ENCODE results near the gene PRKRIP1. TPM values are rescaled to one million over a fixed set of nuclear protein-coding genes. Genes with fewer than 3 reads are reported as not detected.
A peak's percentile ranks its signal among the peaks of the same experiment; 100 is the strongest.
"Not testable (repeated sequence)": the region's sequence is repeated elsewhere in the genome, so short reads cannot be mapped to it uniquely, and the experiment has no call there.

Gene PRKRIP1
- total RNA-seq, 1 donor, result 19.7 TPM

DNA sequence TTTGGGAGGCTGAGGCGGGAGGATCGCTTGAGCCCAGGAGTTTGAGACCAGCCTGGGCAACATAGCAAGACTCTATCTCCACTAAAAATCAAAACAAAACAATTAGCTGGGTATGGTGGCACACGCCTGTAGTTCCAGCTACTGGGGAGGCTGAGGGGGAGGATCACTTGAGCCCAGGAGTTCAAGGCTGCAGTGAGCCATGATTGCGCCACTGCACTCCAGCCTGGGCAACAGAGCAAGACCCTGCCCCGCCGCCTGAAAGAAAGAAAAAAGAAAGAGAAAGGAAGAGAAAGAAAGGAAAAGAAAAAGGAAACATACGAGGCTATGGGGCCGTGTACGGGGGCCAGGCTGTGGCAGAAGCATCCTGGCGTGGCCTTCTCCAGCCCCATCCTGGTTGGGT, 58.8 kb downstream of the PRKRIP1 start:
- DNase-seq (ENCODE audit: low read depth in 2 of 3, low spot score in 2 of 3), result not testable (repeated sequence)

DNA sequence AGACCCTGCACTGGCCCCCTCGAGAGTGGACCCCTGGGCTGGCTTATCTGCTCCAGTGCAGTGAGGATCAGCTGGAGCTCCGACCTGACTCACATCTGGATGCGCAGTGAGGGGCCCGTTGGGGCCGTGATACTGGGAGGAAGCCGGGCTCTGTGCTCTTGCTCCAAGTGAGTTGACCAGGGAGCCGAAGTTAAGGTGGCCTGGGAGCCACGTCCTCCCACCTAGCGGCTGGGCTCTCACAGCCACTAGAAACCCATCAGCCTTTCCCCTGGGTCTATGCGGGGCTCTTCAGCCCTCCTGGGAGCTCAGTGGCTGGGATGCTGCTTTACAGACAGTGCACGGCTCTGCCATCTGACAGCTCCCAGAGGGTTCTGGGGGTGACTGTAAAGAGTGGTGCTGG, 59.4 kb downstream of the PRKRIP1 start:
- no peak for DNase-seq (ENCODE audit: low read depth in 2 of 3, low spot score in 2 of 3)

DNA sequence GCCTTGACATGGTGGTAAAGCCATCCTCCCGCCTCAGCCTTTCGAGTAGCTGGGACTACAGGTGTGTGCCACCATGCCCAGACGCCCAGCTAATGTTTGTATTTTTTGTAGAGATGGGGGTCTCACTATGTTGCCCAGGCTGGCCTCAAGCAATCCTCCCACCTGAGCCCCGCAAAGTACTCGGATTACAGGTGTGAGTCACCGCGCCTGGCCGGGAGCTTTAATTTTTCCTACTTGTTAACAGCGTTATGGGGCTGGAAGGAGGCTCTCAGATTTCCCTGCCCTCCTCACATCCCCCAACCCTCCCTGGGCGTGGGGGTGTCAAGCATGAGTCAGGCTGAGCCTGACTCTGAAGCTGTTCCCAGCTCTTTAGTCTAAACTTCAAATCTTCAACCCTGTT, 60.2 kb downstream of the PRKRIP1 start:
- DNase-seq (ENCODE audit: low read depth in 2 of 3, low spot score in 2 of 3), result no peak

DNA sequence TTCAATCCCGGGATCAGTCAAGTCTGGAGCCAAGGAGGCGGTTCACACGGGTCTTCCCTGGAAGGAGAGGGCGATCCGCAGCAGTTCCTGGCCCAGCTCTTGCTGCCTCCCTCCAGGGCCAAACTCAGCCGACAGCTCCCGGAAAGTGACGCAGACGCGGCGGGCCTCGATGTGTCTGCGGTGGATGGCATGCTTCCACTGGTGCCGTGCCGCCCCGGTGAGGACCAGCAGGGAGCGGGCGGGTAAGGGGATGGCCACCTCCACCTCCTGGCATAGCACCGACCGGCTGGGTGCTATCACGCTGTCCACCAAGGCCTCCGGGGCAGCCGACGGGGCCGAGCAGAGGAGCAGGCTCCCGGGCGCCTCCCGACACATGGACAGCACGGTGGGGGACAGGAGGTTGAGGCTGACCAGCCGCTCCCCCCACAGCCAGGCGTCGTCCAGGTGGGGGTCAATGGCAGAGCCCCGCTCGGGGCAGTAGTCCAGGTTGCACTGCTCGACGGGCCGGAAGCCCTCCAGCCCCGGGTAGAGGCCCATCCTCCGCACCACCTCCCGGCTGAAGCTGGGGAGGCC, 61.3 kb downstream of the PRKRIP1 start:
- no peak for DNase-seq (ENCODE audit: low read depth in 2 of 3, low spot score in 2 of 3)

DNA sequence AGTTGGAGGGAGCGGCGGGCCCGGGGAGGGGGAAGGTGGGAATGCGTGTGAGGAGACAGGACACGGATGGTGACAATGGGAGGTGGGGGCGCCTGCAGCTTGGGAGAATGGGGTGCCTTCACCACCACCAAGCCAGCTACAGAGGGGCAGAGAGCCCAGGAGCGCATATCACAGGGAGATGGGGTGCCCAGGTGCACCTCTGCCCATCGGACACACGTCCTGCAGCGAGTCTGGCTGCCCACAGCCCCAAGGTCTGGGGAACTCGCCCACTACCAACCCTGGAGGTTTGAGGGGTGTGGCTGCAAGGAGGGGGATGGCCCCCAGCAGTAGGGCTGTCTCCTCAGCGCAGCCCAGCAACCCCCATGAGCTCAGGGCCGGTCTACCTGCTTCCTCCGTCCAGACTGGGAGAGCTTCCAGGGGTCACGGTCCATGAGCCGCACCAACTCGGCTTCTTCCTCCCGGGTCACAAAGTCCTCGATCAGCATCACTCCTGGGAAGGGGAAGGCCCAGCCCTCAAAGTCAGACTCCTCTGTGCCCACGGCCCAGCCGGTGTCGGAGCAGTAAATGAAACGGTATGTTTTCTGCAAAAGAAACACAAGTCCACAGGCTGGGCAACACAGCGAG, 63.2 kb downstream of the PRKRIP1 start:
- no peak for DNase-seq (ENCODE audit: low read depth in 2 of 3, low spot score in 2 of 3)

DNA sequence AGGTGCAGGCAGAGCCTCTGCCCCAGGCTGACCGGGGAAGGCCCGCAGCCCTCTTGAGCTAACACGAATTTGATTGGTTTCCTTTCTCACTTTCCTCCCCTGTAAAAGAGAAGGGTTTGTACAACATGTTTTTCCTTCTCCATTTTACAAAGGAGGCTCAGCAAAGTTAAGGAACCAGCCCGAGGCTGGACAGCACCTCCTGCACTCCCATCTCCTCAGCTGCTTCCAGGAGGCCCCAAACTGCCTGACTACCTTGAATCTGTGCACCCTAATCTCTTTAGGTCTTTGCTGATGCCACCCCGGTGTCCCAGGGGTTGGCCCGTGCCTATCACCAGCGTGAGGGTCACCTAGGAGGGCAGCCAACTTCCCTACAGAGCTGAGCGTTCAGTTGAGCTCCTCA, 64.3 kb downstream of the PRKRIP1 start:
- DNase-seq (ENCODE audit: low read depth in 2 of 3, low spot score in 2 of 3), result no peak

DNA sequence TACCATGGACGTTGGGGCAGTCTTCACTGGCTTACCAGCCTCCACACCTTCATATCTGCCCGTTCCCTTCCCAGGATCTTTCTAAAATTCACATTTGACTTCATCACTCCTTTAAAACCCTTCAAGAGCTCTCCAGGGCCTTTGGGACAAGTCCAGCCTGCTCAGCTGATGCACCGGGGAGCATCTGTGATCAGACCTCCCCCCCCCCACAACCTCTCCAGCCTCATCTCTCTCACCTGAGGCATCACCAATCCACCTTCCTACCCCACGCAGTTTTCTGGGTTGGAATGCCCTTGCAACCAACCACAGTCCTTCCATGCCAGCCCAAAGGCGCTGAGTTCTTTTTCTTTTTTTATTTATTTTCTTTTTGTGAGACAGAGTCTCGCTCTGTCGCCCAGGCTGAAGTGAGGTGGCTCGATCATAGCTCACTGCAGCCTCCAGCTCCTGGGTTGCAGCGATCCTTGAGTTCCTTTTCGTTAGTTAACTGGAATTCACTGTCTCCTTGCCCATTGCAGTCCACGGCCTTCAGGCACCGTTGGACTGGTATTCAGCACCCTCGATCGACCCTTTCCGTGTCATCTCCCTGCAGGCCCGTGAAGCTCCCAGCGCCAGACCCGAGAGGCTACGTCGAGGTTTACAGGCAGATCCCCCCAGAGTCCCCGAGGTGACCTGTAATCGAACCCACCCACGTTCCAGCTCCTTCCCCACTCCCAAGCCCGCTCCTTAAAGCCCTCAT, 67.8 kb downstream of the PRKRIP1 start:
- DNase-seq (ENCODE audit: low read depth in 2 of 3, low spot score in 2 of 3), result peak in 1 of 3 donors; percentile 8

DNA sequence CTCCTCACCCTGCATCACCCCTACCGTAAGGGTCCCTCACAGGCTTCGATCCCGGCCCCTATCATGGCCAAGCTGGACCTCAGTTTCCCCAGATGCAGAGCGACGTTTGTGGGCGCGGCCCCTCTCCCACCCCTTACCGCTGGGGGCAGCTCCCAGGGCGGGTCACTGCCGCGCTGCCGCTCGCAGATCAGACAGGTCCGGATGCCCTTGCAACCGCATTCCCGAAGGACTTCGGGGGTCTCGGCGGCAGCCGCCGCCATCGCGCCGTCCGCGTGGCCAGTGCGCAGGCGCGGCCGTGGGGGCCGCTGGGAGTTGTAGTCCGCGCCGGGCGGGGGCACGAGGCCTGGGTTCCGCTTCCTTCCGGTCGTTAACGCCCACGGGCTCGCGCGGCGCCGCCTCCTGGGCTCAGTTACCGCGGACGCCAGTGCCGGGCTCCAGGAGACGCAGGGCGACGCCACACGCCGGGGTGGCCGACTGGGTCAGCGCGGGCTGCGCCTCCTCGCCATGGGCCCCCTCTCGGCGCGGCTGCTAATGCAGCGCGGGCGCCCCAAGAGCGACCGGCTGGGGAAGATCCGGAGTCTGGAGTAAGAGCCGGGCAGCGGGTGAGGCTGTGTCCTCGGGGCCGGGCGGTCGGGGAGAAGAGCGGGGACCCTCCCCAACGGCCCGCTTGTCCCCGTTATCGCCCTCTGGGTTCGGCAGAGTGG, 68.6 kb downstream of the PRKRIP1 start, which contains the start of the genes ALKBH4 and LRWD1:
ALKBH4 (minus strand) TSS at position 287 of the 704 bp plus-strand sequence; CDS start at position 260, 27 bp downstream.
LRWD1 (plus strand) TSS at position 408 of the 704 bp plus-strand sequence; CDS start at position 505, 97 bp downstream.
- peak; percentile 91 to 95 (median 92) for DNase-seq (ENCODE audit: low read depth in 2 of 3, low spot score in 2 of 3)

DNA sequence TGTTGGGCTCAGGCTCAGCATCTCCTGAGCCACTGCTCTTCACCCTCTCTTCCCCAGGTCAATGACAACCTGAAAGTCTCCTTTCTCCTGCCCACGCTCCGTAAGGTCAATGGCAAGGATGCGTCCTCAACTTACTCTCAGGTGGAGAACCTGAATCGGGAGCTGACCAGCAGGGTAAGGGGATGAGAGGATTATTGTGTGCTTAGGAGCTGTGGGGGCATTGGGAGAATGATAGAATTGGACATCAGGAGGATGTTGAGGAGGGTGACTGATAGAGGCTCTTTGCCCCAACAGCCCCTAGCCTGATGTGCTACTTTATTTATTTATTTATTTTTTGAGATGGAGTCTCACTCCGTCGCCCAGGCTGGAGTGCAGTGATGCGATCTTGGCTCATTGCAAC, 69.9 kb downstream of the PRKRIP1 start:
- DNase-seq (ENCODE audit: low read depth in 2 of 3, low spot score in 2 of 3), result no peak

DNA sequence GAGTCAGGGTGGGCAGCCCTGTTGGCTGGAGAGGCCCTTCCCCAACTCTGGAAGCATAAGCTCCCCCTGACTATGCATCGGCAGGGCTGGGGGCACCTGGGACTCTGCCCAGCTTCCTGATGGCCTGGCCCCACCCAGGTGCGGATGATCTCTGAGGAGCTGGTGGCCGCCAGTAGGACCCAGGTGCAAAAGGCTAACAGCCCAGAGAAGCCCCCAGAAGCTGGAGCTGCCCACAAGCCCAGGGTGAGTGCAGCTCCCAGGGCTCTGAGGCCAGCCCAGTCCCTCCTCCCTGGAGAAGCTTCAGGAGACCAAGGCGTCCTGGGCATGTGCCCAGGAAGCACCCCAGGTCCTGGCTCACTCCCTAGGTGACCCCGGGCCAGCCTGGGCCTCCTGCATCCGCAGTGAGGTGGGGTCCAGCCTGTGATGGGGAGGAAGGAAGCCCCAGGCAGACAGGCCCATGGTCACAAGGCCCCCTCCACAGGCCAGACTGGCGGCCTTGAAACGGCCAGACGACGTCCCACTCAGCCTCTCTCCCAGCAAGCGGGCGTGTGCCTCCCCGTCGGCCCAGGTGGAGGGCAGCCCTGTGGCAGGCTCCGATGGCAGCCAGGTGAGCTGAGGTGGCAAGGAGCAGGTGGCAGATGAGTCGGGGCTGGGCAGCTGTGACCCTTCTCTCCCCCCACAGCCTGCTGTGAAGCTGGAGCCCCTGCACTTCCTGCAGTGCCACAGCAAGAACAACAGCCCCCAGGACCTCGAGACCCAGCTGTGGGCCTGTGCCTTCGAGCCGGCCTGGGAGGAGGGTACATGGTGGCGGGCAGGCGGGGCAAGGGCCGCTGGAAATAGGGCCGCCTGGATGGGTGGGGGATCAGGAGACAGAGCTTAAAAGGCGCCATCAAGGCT, 71.7 kb downstream of the PRKRIP1 start:
- no peak for DNase-seq (ENCODE audit: low read depth in 2 of 3, low spot score in 2 of 3)

DNA sequence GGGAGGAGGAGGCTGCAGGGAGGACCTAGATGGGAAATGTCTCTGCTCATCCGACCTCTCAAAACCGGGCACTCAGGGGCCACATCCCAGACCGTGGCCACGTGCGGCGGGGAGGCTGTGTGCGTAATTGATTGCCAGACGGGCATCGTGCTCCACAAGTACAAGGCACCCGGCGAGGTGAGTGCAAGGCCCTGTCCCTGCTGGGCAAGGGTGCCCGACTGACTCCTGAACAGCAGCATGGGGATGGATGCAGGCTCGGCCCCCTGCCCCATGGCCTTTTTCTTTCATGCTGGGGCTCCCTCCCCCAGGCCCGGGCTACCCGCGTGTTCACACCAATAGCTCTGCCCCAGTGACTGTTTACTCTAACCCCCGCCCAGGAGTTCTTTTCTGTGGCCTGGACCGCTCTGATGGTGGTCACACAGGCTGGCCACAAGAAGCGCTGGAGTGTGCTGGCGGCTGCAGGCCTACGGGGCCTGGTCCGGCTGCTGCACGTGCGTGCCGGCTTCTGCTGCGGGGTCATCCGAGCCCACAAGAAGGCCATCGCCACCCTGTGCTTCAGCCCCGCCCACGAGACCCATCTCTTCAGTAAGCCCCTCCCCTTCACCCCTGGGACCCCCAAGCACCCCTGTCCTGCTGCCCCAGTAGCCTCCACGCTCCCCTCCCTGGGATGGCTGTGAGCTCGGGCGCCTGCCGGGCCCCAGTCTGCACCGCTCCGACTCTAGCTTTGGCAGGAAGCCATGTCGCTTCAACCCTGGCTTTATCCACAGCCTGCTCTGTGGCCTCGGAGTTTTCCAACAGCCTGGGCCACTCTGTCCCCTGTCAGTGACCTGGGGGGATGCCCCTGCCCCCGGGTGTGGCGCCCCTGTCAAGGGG, 72.6 kb downstream of the PRKRIP1 start:
- DNase-seq (ENCODE audit: low read depth in 2 of 3, low spot score in 2 of 3), result no peak

DNA sequence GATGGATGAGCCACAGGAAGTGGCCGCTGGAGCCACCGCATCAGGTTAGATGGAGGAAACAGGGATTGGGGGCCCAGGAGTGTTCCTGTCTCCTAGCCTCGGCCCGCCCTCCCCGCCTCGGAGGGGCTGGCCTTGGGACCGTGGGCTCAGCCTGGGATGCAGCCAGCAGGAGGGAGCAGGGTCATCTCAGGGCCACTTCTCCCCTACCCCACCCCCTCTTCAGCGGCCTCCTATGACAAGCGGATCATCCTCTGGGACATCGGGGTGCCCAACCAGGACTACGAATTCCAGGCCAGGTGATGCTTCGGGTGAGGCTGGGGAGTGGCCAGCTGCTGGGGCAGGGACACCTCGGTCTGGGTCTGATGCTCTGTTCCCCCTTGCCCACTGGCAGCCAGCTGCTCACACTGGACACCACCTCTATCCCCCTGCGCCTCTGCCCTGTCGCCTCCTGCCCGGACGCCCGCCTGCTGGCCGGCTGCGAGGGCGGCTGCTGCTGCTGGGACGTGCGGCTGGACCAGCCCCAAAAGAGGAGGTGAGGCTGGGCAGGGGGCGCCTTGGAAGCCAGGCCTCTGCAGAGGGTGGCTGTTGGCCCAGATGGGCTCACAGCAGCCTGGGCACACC, 73.3 kb downstream of the PRKRIP1 start:
- DNase-seq (ENCODE audit: low read depth in 2 of 3, low spot score in 2 of 3), result no peak

DNA sequence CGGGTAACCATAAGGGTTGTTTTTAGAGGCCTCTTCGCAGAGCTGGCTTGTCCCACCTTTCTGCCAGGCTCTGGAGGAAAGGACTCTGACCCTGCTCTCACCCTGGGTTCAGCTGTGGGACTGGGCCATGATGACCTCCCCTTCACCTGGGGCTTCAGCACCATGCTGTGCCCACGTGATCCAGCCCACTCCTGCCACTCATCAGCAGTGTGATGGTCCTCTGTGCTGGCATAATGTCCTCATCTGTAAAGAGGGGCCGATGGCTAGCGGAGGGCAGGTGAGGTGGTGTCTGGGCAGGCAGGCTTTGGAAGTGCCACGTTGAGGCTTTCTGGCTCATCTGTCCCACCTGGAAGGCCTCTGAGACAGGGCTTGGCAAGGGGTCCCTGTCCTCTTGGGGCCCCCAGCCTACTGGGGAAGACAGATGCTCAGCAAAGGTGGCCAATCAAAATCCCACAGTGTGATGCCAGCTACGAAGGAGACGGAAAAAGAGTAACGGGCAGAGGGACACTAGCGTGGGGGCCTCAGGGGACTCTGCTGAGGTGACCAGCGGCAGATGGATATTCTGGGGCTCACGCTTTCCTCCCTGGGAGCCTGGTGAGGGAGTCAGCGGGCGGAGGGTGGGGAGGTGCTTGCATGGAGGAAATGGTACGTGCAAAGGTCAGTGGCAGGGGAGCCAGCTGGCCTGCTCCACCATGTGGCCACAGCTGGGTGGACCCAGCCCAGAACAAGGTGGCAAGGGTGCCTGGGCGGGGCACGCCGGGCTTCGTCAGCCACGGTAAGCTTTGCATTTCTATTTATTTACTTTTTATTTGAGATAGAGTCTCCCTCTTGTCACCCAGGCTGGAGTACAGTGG, 74.0 kb downstream of the PRKRIP1 start:
- no peak for DNase-seq (ENCODE audit: low read depth in 2 of 3, low spot score in 2 of 3)

DNA sequence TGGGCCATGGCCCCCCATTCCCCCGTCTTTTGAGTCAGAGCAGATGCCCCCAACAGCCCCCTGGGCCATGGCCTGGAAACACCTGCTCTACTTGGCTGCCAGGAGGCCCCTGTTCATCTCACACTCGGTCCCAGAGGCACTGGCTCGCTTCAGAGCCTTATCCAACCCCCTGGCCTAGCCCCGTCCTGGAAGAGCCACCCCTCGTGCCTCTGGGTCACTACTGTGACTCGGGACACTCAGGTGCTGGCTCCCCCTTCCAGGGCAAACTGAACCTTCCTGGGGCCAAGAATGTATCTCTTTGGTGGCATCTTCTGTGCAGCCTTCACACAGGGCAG, 75.6 kb downstream of the PRKRIP1 start:
- no peak for DNase-seq (ENCODE audit: low read depth in 2 of 3, low spot score in 2 of 3)

DNA sequence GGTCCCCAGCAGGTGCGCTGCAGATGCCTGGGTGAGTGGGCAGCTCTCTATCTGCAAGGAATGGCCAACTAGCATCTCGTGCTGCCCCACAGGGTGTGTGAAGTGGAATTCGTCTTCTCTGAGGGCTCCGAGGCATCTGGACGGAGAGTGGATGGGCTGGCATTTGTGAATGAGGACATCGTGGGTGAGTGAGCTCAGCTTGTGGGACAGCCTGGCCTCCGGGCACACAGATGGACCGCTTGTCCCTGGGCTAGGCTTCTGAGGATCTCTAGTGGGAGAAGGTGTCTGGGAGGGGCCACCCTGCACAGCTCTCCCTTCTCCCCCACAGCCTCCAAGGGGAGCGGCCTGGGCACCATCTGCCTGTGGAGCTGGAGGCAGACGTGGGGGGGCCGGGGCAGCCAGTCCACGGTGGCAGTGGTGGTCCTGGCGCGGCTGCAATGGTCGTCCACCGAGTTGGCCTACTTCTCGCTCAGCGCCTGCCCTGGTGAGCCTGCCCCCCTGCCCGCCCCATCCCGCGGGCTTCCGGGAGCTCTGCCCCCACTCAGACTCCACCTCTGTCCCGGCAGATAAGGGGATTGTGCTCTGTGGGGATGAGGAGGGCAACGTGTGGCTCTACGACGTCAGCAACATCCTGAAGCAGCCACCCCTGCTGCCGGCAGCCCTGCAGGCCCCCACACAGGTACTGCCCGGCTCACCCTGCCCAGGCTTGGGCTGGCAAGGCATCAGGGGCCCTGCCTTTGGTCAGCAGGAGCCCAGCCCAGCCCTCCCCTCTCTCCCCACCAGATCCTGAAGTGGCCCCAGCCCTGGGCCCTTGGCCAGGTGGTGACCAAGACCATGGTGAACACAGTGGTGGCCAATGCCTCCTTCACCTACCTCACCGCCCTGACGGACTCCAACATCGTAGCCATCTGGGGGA, 76.2 kb downstream of the PRKRIP1 start:
- no peak for DNase-seq (ENCODE audit: low read depth in 2 of 3, low spot score in 2 of 3)

DNA sequence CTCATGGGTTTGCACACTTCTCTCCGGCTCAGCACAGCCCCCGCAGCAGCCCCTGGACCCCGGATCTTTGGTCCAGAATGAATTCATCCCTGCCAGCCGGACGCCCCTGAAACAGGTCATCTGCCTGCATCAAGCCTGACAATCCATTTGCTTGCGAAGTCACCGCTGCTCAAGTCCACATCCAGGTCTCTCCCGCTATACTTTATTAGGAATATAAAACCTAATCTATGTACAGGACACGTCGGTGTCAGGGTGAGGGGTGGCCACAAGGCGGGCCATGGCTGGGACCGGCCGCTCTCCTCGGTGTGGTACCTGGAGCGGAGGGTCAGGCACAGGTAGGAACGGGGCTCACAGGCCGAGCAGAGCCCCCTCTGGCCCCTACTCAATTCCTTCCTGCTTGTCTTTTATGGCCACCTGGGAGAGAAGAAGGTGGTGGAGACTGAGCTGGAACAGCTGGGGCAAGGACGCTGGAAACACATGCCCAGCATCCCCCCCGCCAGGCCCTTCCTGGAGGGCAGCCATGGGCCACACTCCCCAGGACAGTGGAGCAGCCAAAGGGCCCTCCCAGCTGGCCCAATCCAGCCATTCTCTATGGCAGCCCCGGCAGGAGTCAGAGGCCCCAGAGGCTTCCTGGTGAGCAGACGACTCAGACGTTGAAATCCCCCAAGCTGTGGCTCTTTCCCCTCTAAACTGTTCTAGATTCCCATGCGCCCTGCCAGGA, 77.3 kb downstream of the PRKRIP1 start:
- no peak for DNase-seq (ENCODE audit: low read depth in 2 of 3, low spot score in 2 of 3)
